ENCODE results near the gene ATG9A.
A peak's percentile ranks its signal among the peaks of the same experiment; 100 is the strongest.

Gene ATG9A

GRCh38 chr2:219219784-219220532 is 9.5 kb downstream of the ATG9A start:
- DNase-seq: no peak

GRCh38 chr2:219218732-219219701 is 10.4 kb downstream of the ATG9A start, which contains the start of gene ABCB6:
TSS of gene ABCB6 (minus strand) at chr2:219218958. CDS start at chr2:219218673, 285 bp downstream.
- peak; percentile 43 to 63 for DNase-seq

GRCh38 chr2:219218217-219218731 is 11.2 kb downstream of the ATG9A start:
- peak; percentile 17 to 54 for DNase-seq

GRCh38 chr2:219216535-219216915 is 12.9 kb downstream of the ATG9A start:
- no peak for DNase-seq

- DNase-seq: no peak
Observed at GRCh38 chr2:219215871-219216534, 13.4 kb downstream of the ATG9A start.

GRCh38 chr2:219214786-219215185 is 14.7 kb downstream of the ATG9A start:
- DNase-seq: no peak

GRCh38 chr2:219214141-219214540 is 15.3 kb downstream of the ATG9A start:
- no peak for DNase-seq

- DNase-seq: no peak
Observed at GRCh38 chr2:219213486-219214071, 15.9 kb downstream of the ATG9A start.

- no peak for DNase-seq
Observed at GRCh38 chr2:219213026-219213415, 16.4 kb downstream of the ATG9A start.

- no peak for DNase-seq
Observed at GRCh38 chr2:219210886-219211362, 18.5 kb downstream of the ATG9A start.

GRCh38 chr2:219210196-219210885 is 19.1 kb downstream of the ATG9A start:
- no peak for DNase-seq

GRCh38 chr2:219209236-219210195 is 19.9 kb downstream of the ATG9A start:
- no peak for DNase-seq

- no peak for DNase-seq
Observed at GRCh38 chr2:219207884-219208740, 21.3 kb downstream of the ATG9A start.

- no peak for DNase-seq
Observed at GRCh38 chr2:219207134-219207883, 22.1 kb downstream of the ATG9A start.

GRCh38 chr2:219206328-219207133 is 22.9 kb downstream of the ATG9A start, which contains the start of gene ZFAND2B:
TSS of gene ZFAND2B (plus strand) at chr2:219206782. CDS start at chr2:219206988, 206 bp downstream.
- DNase-seq: peak; percentile 93 to 96

GRCh38 chr2:219205981-219206327 is 23.5 kb downstream of the ATG9A start:
- no peak for DNase-seq

GRCh38 chr2:219205165-219205538 is 24.3 kb downstream of the ATG9A start:
- no peak for DNase-seq

Data from inflammatory macrophage (primary cell).